C4-2B (cell line): Measurements from ENCODE around the gene KANK4.

ENCODE experiments used
- ZFX ChIP-seq: fragments of 450-650 bp; IDR thresholded peaks from 2 replicates; pipeline ENCODE4 v1.6.1; 2017
- TF ChIP-seq, protein P1 (sequence below): fragments of 450-650 bp; conservative IDR thresholded peaks from 2 replicates; pipeline ENCODE4 v1.5.1; 2017; ENCODE audit warnings: mild to moderate bottlenecking

DNA sequence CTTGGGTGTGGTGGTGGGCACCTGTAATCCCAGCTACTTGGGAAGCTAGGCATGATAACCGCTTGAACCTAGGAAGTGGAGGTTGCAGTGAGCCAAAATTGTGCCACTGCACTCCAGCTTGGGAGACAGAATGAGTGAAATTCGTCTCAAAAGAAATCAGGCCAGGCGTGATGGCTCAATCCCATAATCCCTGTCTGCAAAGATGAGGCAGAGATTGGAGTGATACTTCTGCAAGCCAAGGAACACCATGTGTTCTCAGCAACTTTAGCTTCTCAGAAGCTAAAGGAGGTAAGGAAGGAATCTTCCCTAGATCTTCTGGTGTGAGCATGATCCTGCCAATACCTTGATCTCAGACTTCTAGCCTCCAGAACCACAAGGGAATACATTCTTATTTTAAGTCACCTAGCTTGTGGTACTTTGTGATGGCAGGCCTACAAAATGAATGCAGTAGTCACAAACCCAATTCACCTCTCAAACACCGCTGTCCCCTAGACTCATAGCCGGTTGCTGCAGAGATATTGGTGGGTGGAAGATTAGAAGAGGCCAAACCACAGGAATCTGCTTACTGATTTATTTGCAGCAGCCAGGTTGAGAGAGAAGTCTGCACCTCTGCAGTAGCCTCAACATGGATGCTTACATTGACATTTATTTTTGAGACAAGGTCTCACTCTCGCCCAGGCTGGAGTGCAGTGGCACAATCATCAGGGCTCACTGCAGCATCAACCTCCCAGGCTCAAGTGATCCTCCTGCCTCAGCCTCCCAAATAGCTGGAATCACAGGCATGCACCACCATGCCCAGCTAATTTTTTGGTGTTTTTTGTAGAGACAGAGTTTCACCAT lies 105.9 kb downstream of the KANK4 start:
- TF ChIP-seq, protein P1, sequence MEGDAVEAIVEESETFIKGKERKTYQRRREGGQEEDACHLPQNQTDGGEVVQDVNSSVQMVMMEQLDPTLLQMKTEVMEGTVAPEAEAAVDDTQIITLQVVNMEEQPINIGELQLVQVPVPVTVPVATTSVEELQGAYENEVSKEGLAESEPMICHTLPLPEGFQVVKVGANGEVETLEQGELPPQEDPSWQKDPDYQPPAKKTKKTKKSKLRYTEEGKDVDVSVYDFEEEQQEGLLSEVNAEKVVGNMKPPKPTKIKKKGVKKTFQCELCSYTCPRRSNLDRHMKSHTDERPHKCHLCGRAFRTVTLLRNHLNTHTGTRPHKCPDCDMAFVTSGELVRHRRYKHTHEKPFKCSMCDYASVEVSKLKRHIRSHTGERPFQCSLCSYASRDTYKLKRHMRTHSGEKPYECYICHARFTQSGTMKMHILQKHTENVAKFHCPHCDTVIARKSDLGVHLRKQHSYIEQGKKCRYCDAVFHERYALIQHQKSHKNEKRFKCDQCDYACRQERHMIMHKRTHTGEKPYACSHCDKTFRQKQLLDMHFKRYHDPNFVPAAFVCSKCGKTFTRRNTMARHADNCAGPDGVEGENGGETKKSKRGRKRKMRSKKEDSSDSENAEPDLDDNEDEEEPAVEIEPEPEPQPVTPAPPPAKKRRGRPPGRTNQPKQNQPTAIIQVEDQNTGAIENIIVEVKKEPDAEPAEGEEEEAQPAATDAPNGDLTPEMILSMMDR, result no peak
- TF ChIP-seq ZFX, result no peak
